ENCODE measurements around the gene SPRYD7. TPM values are rescaled to one million over a fixed set of nuclear protein-coding genes. Genes with fewer than 3 reads are reported as not detected.
"Not testable (repeated sequence)": the region's sequence is repeated elsewhere in the genome, so short reads cannot be mapped to it uniquely, and the experiment has no call there.

Gene SPRYD7
- total RNA-seq, 2 experiments from 2014 or later = 3.5 to 4.4 TPM

GRCh38 chr13:49920969-49921368 is 15.2 kb downstream of the SPRYD7 start:
- H3K4me3 Mint-ChIP-seq; DNase-seq; H3K4me1 Mint-ChIP-seq; ATAC-seq (ENCODE audit: low read depth); POLR2A ChIA-PET; H3K27me3 Mint-ChIP-seq; H3K9me3 Mint-ChIP-seq; H3K27ac Mint-ChIP-seq: not testable (repeated sequence)
- H3K36me3 Mint-ChIP-seq = peaks cover 28% of the 10 kb centered on the region

GRCh38 chr13:49918106-49918505 is 18.0 kb downstream of the SPRYD7 start:
- H3K4me1 Mint-ChIP-seq; ATAC-seq (ENCODE audit: low read depth); POLR2A ChIA-PET; H3K4me3 Mint-ChIP-seq; DNase-seq; H3K9me3 Mint-ChIP-seq; H3K27me3 Mint-ChIP-seq; H3K27ac Mint-ChIP-seq: not testable (repeated sequence)
- H3K36me3 Mint-ChIP-seq = peaks cover 20% of the 10 kb centered on the region

- no peaks in the 10 kb centered on the region for H3K27me3 Mint-ChIP-seq
- no peak for DNase-seq
- no peak overlapping the region for H3K4me3 Mint-ChIP-seq
- POLR2A ChIA-PET = no interaction called here
- H3K36me3 Mint-ChIP-seq = peaks cover 12% of the 10 kb centered on the region
- no peak for ATAC-seq (ENCODE audit: low read depth)
- peaks cover 1% of the 10 kb centered on the region for H3K9me3 Mint-ChIP-seq
- H3K4me1 Mint-ChIP-seq = no peaks in the 10 kb centered on the region
- H3K27ac Mint-ChIP-seq = no peak overlapping the region
Measured at GRCh38 chr13:49914947-49915346, 21.2 kb downstream of the SPRYD7 start.

- ATAC-seq (ENCODE audit: low read depth) = no peak
- peaks cover 1% of the 10 kb centered on the region for H3K9me3 Mint-ChIP-seq
- H3K27me3 Mint-ChIP-seq = peaks cover 2% of the 10 kb centered on the region
- no peak overlapping the region for H3K27ac Mint-ChIP-seq
- DNase-seq = no peak
- POLR2A ChIA-PET = no interaction called here
- H3K36me3 Mint-ChIP-seq = peaks cover 4% of the 10 kb centered on the region
- H3K4me3 Mint-ChIP-seq = no peak overlapping the region
- peaks cover 4% of the 10 kb centered on the region for H3K4me1 Mint-ChIP-seq
Measured at GRCh38 chr13:49908637-49909036, 27.5 kb downstream of the SPRYD7 start.

- H3K4me1 Mint-ChIP-seq = peaks cover 4% of the 10 kb centered on the region
- ATAC-seq (ENCODE audit: low read depth) (no peak), DNase-seq (no peak)
- H3K4me3 Mint-ChIP-seq = no peak overlapping the region
- no peak overlapping the region for H3K27ac Mint-ChIP-seq
- H3K9me3 Mint-ChIP-seq = no peaks in the 10 kb centered on the region
- POLR2A ChIA-PET = no interaction called here
- peaks cover 3% of the 10 kb centered on the region for H3K27me3 Mint-ChIP-seq
- no peaks in the 10 kb centered on the region for H3K36me3 Mint-ChIP-seq
Measured at GRCh38 chr13:49904729-49905456, 31.2 kb downstream of the SPRYD7 start.

GRCh38 chr13:49898792-49899191 is 37.3 kb downstream of the SPRYD7 start:
- H3K27ac Mint-ChIP-seq = no peak overlapping the region
- peaks cover 5% of the 10 kb centered on the region for H3K27me3 Mint-ChIP-seq
- no peak for DNase-seq
- ATAC-seq (ENCODE audit: low read depth) = no peak
- no peaks in the 10 kb centered on the region for H3K4me1 Mint-ChIP-seq
- no peak overlapping the region for H3K4me3 Mint-ChIP-seq
- POLR2A ChIA-PET = no interaction called here
- no peaks in the 10 kb centered on the region for H3K36me3 Mint-ChIP-seq
- no peaks in the 10 kb centered on the region for H3K9me3 Mint-ChIP-seq

- no peaks in the 10 kb centered on the region for H3K36me3 Mint-ChIP-seq
- no peak overlapping the region for H3K4me3 Mint-ChIP-seq
- no peak overlapping the region for H3K27ac Mint-ChIP-seq
- no peaks in the 10 kb centered on the region for H3K4me1 Mint-ChIP-seq
- POLR2A ChIA-PET = no interaction called here
- no peak for ATAC-seq (ENCODE audit: low read depth)
- H3K9me3 Mint-ChIP-seq = no peaks in the 10 kb centered on the region
- DNase-seq = no peak
- peaks cover 5% of the 10 kb centered on the region for H3K27me3 Mint-ChIP-seq
Measured at GRCh38 chr13:49897713-49898112, 38.4 kb downstream of the SPRYD7 start.

- POLR2A ChIA-PET = no interaction called here
Measured at GRCh38 chr13:49895826-49896225, 40.3 kb downstream of the SPRYD7 start.

GRCh38 chr13:49893591-49893990 is 42.5 kb downstream of the SPRYD7 start:
- H3K27ac Mint-ChIP-seq = no peak overlapping the region
- POLR2A ChIA-PET = interaction anchor here (0.6 kb wide), 1 partner anchor 483 kb away, joined by 3 read pairs; no protein-coding TSS in a partner anchor
- ATAC-seq (ENCODE audit: low read depth) = no peak
- H3K9me3 Mint-ChIP-seq = no peaks in the 10 kb centered on the region
- no peak for DNase-seq
- H3K27me3 Mint-ChIP-seq = peaks cover 5% of the 10 kb centered on the region
- no peaks in the 10 kb centered on the region for H3K4me1 Mint-ChIP-seq
- no peaks in the 10 kb centered on the region for H3K36me3 Mint-ChIP-seq
- no peak overlapping the region for H3K4me3 Mint-ChIP-seq

More at GRCh38 chr13:49895826-49896225, 40.3 kb downstream of the SPRYD7 start:
- H3K4me1 Mint-ChIP-seq = no peaks in the 10 kb centered on the region
- ATAC-seq (ENCODE audit: low read depth) (no peak), DNase-seq (no peak)
- H3K9me3 Mint-ChIP-seq = no peaks in the 10 kb centered on the region
- peaks cover 3% of the 10 kb centered on the region for H3K27me3 Mint-ChIP-seq
- H3K4me3 Mint-ChIP-seq = no peak overlapping the region
- H3K36me3 Mint-ChIP-seq = no peaks in the 10 kb centered on the region
- no peak overlapping the region for H3K27ac Mint-ChIP-seq

GRCh38 chr13:49890376-49890775 is 45.8 kb downstream of the SPRYD7 start:
- no peak overlapping the region for H3K4me3 Mint-ChIP-seq

GRCh38 chr13:49878682-49879081 is 57.5 kb downstream of the SPRYD7 start:
- Mint-ChIP-seq H3K4me1 (no peaks in the 10 kb centered on the region), H3K4me3 (no peak overlapping the region), H3K27ac (no peak overlapping the region), H3K9me3 (peaks cover 20% of the 10 kb centered on the region), H3K36me3 (peaks cover 4% of the 10 kb centered on the region), H3K27me3 (peaks cover 22% of the 10 kb centered on the region)
- DNase-seq (no peak), ATAC-seq (ENCODE audit: low read depth) (no peak)
- POLR2A ChIA-PET = no interaction called here

More at GRCh38 chr13:49890376-49890775, 45.8 kb downstream of the SPRYD7 start:
- POLR2A ChIA-PET = no interaction called here
- no peaks in the 10 kb centered on the region for H3K9me3 Mint-ChIP-seq
- peaks cover 3% of the 10 kb centered on the region for H3K27me3 Mint-ChIP-seq
- H3K27ac Mint-ChIP-seq = no peak overlapping the region
- no peak for ATAC-seq (ENCODE audit: low read depth)
- no peak for DNase-seq
- H3K4me1 Mint-ChIP-seq = no peaks in the 10 kb centered on the region
- H3K36me3 Mint-ChIP-seq = no peaks in the 10 kb centered on the region

GRCh38 chr13:49877629-49878218 is 58.4 kb downstream of the SPRYD7 start:
- H3K27ac Mint-ChIP-seq = no peak overlapping the region
- peaks cover 4% of the 10 kb centered on the region for H3K36me3 Mint-ChIP-seq
- no peaks in the 10 kb centered on the region for H3K4me1 Mint-ChIP-seq
- H3K27me3 Mint-ChIP-seq = peaks cover 19% of the 10 kb centered on the region
- DNase-seq (no peak), ATAC-seq (ENCODE audit: low read depth) (no peak)
- no peak overlapping the region for H3K4me3 Mint-ChIP-seq
- H3K9me3 Mint-ChIP-seq = peaks cover 20% of the 10 kb centered on the region
- POLR2A ChIA-PET = no interaction called here

- no peak overlapping the region for H3K27ac Mint-ChIP-seq
- no peaks in the 10 kb centered on the region for H3K4me1 Mint-ChIP-seq
- peaks cover 4% of the 10 kb centered on the region for H3K36me3 Mint-ChIP-seq
- no peak overlapping the region for H3K4me3 Mint-ChIP-seq
- POLR2A ChIA-PET = no interaction called here
- ATAC-seq (ENCODE audit: low read depth) = no peak
- peaks cover 3% of the 10 kb centered on the region for H3K27me3 Mint-ChIP-seq
- no peak for DNase-seq
- H3K9me3 Mint-ChIP-seq = peaks cover 11% of the 10 kb centered on the region
Measured at GRCh38 chr13:49874430-49874829, 61.7 kb downstream of the SPRYD7 start.

GRCh38 chr13:49869519-49869918 is 66.6 kb downstream of the SPRYD7 start:
- H3K4me1 Mint-ChIP-seq = no peaks in the 10 kb centered on the region
- peaks cover 2% of the 10 kb centered on the region for H3K27me3 Mint-ChIP-seq
- H3K36me3 Mint-ChIP-seq = no peaks in the 10 kb centered on the region
- ATAC-seq (ENCODE audit: low read depth) = no peak
- no peak for DNase-seq
- POLR2A ChIA-PET = no interaction called here
- no peak overlapping the region for H3K4me3 Mint-ChIP-seq
- peaks cover 8% of the 10 kb centered on the region for H3K9me3 Mint-ChIP-seq
- H3K27ac Mint-ChIP-seq = no peak overlapping the region

All from activated naive CD8-positive, alpha-beta T cell treated with anti-CD3 and anti-CD28 coated beads, Interleukin-2, amount 10 ng/mL, durations not matched to agents 7 days and 5 days (primary cell).